OCI-LY1 (cell line): ENCODE data around the gene SLC32A1.

Experiments
- H2AFZ ChIP-seq: fragments of 200-600 bp; sonication (generic), shearing (Covaris generic); 2 replicates; pipeline ENCODE4 v1.6.0; 2014; ENCODE audit warnings: antibody characterized with exemption, mild to moderate bottlenecking, low read length
- H3F3A ChIP-seq: fragments of 200-600 bp; sonication (generic), shearing (Covaris generic); 2 replicates; pipeline ENCODE4 v1.6.0; 2014; ENCODE audit warnings: mild to moderate bottlenecking, antibody characterized with exemption, low read length, moderate library complexity; ENCODE audit not compliant: insufficient read depth
- H3K27ac ChIP-seq: fragments of 200-600 bp; sonication (generic); 2 replicates; pipeline ENCODE4 v1.5.1; 2014; ENCODE audit warnings: low read length, mixed run types, mild to moderate bottlenecking, low read depth; ENCODE audit not compliant: poor library complexity, severe bottlenecking
- H3K27me3 ChIP-seq: fragments of 200-600 bp; sonication (generic); 2 replicates; pipeline ENCODE4 v1.6.0; 2014; ENCODE audit warnings: antibody characterized with exemption, mild to moderate bottlenecking, low read length, moderate library complexity; ENCODE audit not compliant: insufficient read depth
- H3K36me3 ChIP-seq: fragments of 200-600 bp; sonication (generic); 2 replicates; pipeline ENCODE4 v1.6.1; 2014; ENCODE audit warnings: mild to moderate bottlenecking, antibody characterized with exemption, low read length, moderate library complexity, mixed read lengths; ENCODE audit not compliant: insufficient read depth
- H3K4me1 ChIP-seq: fragments of 200-600 bp; sonication (generic); 2 replicates; pipeline ENCODE4 v1.5.1; 2014; ENCODE audit warnings: mild to moderate bottlenecking, low read length, moderate library complexity; ENCODE audit not compliant: insufficient read depth, severe bottlenecking
- H3K4me2 ChIP-seq: fragments of 200-600 bp; sonication (generic), shearing (Covaris generic); 2 replicates; pipeline ENCODE4 v1.6.1; 2014; ENCODE audit warnings: low read length
- H3K4me3 ChIP-seq: fragments of 200-600 bp; sonication (generic); 2 replicates; pipeline ENCODE4 v1.5.1; 2014; ENCODE audit warnings: low read length, low read depth, mild to moderate bottlenecking, mixed read lengths; ENCODE audit not compliant: poor library complexity, severe bottlenecking
- H3K79me2 ChIP-seq: fragments of 200-600 bp; shearing (Covaris generic); 2 replicates; pipeline ENCODE4 v1.6.1; 2016; ENCODE audit warnings: mixed run types, low read length, mixed read lengths; ENCODE audit not compliant: insufficient read depth
- H3K9ac ChIP-seq: fragments of 200-600 bp; sonication (generic), shearing (Covaris generic); 2 replicates; pipeline ENCODE4 v1.6.1; 2014; ENCODE audit warnings: mild to moderate bottlenecking, low read length, mixed read lengths
- H3K9me2 ChIP-seq: fragments of 200-600 bp; sonication (generic), shearing (Covaris generic); 2 replicates; pipeline ENCODE4 v1.6.1; 2014; ENCODE audit warnings: low read depth, mild to moderate bottlenecking, low read length, mixed read lengths
- H3K9me3 ChIP-seq: fragments of 200-600 bp; shearing (Covaris generic); 2 replicates; pipeline ENCODE4 v1.6.1; 2014; ENCODE audit warnings: low read length, mixed read lengths
- H4K20me1 ChIP-seq: fragments of 200-600 bp; sonication (generic), shearing (Covaris generic); 2 replicates; pipeline ENCODE4 v1.6.0; 2016; ENCODE audit warnings: mild to moderate bottlenecking, low read length; ENCODE audit not compliant: insufficient read depth
- CTCF ChIP-seq: fragments of 200-600 bp; sonication (generic), shearing (Covaris generic); IDR thresholded peaks from 2 replicates; pipeline ENCODE4 v1.5.1; 2017; ENCODE audit warnings: mild to moderate bottlenecking, antibody characterized with exemption, low read length, moderate library complexity, mixed read lengths
- EZH2 ChIP-seq: fragments of 200-600 bp; sonication (generic), shearing (Covaris generic); IDR thresholded peaks from 2 replicates; pipeline ENCODE4 v1.8.0; 2017; ENCODE audit warnings: borderline replicate concordance, mixed run types, mild to moderate bottlenecking, antibody characterized with exemption, low read length, moderate library complexity, mixed read lengths

The SLC32A1 gene

GRCh38 chr20:38770546-38770945 is 46.3 kb downstream of the SLC32A1 start:
- Histone ChIP-seq H3K4me2 (no peak overlapping the region), H3K27ac (no peak overlapping the region), H3K9me2 (no peaks in the 10 kb centered on the region), H2AFZ (no peak overlapping the region), H3K4me1 (no peaks in the 10 kb centered on the region), H3K36me3 (peaks cover 86% of the 10 kb centered on the region), H3K9ac (no peak overlapping the region), H3K27me3 (no peaks in the 10 kb centered on the region), H3K4me3 (no peak overlapping the region), H4K20me1 (no peaks in the 10 kb centered on the region), H3K79me2 (no peaks in the 10 kb centered on the region), H3F3A (no peaks in the 10 kb centered on the region), H3K9me3 (peaks cover 4% of the 10 kb centered on the region; the same call in 1 of the 2 replicates)
- TF ChIP-seq CTCF (no peak), EZH2 (no peak)

DNA sequence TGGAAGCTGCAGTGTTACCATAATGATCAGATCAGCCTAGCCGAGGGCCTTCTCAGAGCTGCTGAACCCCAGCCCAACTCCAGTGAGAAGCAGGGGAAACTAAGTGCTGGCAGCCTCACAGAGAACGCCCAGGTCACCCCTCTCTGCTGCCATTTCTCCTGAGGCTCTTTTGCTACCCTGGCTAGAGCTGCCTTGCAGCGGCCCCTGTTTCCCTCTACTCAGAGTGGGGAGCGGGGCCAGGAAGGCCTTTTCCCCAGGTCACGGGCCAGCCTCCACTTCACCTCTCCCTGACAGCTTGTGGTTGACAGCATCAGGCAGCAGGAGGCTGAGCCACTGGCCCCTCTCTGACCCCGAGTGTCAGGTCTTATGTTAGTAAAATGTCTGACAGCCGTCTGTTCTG is 46.7 kb downstream of the SLC32A1 start:
- Histone ChIP-seq H3K4me1 (no peaks in the 10 kb centered on the region), H3K9ac (no peak overlapping the region), H4K20me1 (no peaks in the 10 kb centered on the region), H3K27ac (no peak overlapping the region), H3F3A (no peaks in the 10 kb centered on the region), H3K79me2 (no peaks in the 10 kb centered on the region), H3K36me3 (peaks cover 85% of the 10 kb centered on the region), H3K9me3 (peaks cover 4% of the 10 kb centered on the region; the same call in 1 of the 2 replicates), H3K27me3 (no peaks in the 10 kb centered on the region), H3K9me2 (no peaks in the 10 kb centered on the region), H2AFZ (no peak overlapping the region), H3K4me3 (no peak overlapping the region), H3K4me2 (no peak overlapping the region)
- no peak for TF ChIP-seq EZH2
- no peak for TF ChIP-seq CTCF

DNA sequence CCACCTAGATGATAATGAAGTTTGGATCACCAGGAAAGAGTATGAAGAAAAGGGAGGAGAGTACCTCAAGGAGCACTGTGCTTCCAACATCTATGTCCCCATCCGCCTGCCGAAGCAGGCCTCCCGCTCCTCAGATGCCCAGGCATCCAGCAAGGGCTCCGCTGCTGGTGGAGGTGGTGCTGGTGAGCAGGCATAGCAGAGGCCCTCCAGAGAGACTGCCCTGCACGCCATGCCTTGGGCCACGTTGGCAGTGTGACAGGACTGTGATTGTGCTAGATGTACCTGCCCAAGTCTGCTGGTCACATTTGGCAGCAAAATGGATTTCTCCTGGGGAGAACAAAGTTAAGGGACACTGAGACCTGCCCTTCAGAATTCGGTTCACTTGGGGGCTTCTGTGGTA is 47.3 kb downstream of the SLC32A1 start:
- no peaks in the 10 kb centered on the region for H3K9me2 ChIP-seq
- H3K79me2 ChIP-seq = no peaks in the 10 kb centered on the region
- H3K27ac ChIP-seq = no peak overlapping the region
- no peak overlapping the region for H3K9ac ChIP-seq
- H4K20me1 ChIP-seq = no peaks in the 10 kb centered on the region
- TF ChIP-seq CTCF (no peak), EZH2 (no peak)
- no peaks in the 10 kb centered on the region for H3K27me3 ChIP-seq
- peaks cover 4% of the 10 kb centered on the region; the same call in 1 of the 2 replicates for H3K9me3 ChIP-seq
- no peak overlapping the region for H3K4me3 ChIP-seq
- no peaks in the 10 kb centered on the region for H3F3A ChIP-seq
- H2AFZ ChIP-seq = no peak overlapping the region
- no peaks in the 10 kb centered on the region for H3K4me1 ChIP-seq
- no peak overlapping the region for H3K4me2 ChIP-seq
- peaks cover 85% of the 10 kb centered on the region for H3K36me3 ChIP-seq
